Upper lobe of left lung (tissue), 4 donors: Measurements from ENCODE around the gene NRGN.

Experiments
- CTCF ChIP-seq, 6 experiments: fragments of 450-650 bp in 4 of 6; fragments of 200-600 bp in 2 of 6; sonication (generic) in 2 of 6; IDR thresholded peaks; one replicate each; pipeline ENCODE4 v1.5.1; 2016 to 2019; ENCODE audit warnings: antibody characterized with exemption in 6 of 6
- EP300 ChIP-seq, 4 donors: sonication (generic); formaldehyde crosslinking; IDR thresholded peaks; one replicate each; pipeline ENCODE4 v1.5.1; 2017; ENCODE audit warnings: antibody characterized with exemption in 4 of 4, control low read depth in 2 of 4
- POLR2A ChIP-seq, 4 donors: fragments of 450-650 bp; IDR thresholded peaks; one replicate each; pipeline ENCODE4 v1.5.1; 2016 to 2017; ENCODE audit warnings: antibody characterized with exemption in 4 of 4, mild to moderate bottlenecking in 2 of 4

GRCh38 chr11:124751741-124752470, 12.2 kb downstream of the NRGN start, which contains the start of gene VSIG2:
- peak in 2 of 4 donors; percentile 18 to 65 for TF ChIP-seq POLR2A (IDR thresholded peaks at IDR 0.05)
- TF ChIP-seq CTCF (IDR thresholded peaks at IDR 0.05): no peak
- TF ChIP-seq EP300 (IDR thresholded peaks at IDR 0.05): no peak
